Renal cortex interstitium (tissue), 11 donors: ENCODE results near the gene TMEM45B. TPM values are rescaled to one million over a fixed set of nuclear protein-coding genes. Genes with fewer than 3 reads are reported as not detected.
A peak's percentile ranks its signal among the peaks of the same experiment; 100 is the strongest.
"Not testable (repeated sequence)": the region's sequence is repeated elsewhere in the genome, so short reads cannot be mapped to it uniquely, and the experiment has no call there.

Experiments used
- DNase-seq, 11 donors: peaks; one replicate each; pipeline ENCODE4 v3.0.0-alpha.2; 2013; ENCODE audit warnings: low read depth in 9 of 11, low spot score in 4 of 11; ENCODE audit errors: extremely low read depth in 1 of 11
- polyA plus RNA-seq, 3 donors: library from polyadenylated mRNA; unstranded; fragments of 120-200 nt; gene quantifications; one replicate each; pipeline ENCODE4 v1.2.1, GENCODE V29; 2013; ENCODE audit not compliant: insufficient read length in 3 of 3

Gene TMEM45B
- polyA plus RNA-seq, 3 donors, result 15.3 to 19.8 (median 16.1) TPM

DNA sequence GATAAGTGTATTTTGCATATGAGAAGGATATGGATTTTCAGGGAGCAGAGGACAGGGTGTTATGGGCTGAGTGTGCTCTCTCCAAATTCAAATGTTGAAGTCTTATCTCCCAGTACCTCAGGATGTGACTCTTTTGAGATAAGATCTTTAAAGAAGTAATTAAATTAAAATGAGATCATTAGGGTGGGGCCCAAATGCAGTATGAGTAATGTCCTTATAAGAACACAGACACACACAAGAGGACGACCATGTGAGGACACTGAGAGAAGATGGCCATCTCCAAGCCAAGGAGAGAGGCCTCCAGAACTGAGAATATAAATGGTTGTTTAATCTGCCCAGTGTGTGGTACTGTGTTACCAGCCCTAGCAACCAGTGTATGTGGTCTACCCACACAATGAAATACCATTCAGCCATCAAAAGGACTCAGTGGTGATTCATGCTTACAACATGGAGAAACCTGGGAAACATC lies 20.8 kb downstream of the TMEM45B start:
- not testable (repeated sequence) for DNase-seq

DNA sequence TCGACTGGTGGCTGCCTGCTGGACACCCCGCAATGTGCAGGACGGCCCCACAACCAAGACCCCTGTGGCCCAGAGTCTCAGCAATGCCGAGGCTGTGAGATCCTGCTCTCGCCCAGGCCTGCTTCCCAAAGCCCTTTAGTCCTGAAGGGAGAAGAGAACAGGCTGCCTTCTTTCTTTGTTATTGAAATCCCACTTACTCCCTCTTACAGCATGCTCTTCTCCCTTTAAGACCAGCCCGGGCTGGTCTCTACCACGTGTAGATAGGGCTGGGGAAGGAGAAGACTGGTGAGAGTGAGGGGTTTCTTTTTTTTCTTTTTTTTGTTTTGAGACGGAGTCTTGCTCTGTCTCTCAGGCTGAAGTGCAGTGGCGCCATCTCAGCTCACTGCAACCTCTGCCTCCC lies 21.3 kb downstream of the TMEM45B start:
- DNase-seq, result no peak

GRCh38 chr11:129840236-129840635 lies 24.6 kb downstream of the TMEM45B start:
- no peak for DNase-seq

GRCh38 chr11:129842138-129842537 lies 26.5 kb downstream of the TMEM45B start:
- DNase-seq, result no peak

- no peak for DNase-seq
Observed at GRCh38 chr11:129846508-129847335, 31.1 kb downstream of the TMEM45B start.

GRCh38 chr11:129847361-129847760 lies 31.7 kb downstream of the TMEM45B start:
- DNase-seq, result not testable (repeated sequence)

DNA sequence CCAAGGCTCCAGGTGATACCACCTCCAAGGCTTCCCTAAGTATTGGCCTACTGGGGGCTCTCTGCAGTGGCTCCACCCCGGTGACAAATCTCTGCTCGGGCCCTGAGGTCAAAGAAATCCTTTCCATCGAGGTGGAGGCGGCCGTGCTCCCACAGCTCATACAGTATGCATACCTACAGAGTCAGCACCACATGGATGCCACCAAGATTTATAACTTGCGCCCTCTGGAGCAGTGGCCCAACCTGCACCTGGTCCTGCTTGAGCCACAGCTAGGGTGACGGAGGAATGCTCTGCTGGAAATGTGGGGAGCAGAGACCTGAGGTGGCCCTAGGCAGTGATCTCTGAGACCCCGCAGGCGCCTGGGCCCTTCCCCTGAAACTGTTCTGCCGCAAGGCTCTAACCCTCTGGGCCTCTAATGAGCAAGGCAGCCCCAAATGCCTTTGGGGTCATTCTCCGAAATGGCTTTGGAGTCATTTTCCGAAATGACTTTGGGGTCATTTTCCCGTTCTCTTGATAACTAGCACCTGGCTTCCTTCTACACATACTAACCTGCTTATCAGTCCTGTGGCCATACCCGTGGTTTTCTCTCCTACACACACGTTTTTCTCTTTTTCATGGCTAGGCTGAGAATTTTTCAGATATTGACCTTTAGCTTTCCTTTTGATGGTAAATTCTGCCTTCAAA lies 33.9 kb downstream of the TMEM45B start:
- no peak for DNase-seq

- DNase-seq, result no peak
Observed at GRCh38 chr11:129852125-129852740, 36.6 kb downstream of the TMEM45B start.

DNA sequence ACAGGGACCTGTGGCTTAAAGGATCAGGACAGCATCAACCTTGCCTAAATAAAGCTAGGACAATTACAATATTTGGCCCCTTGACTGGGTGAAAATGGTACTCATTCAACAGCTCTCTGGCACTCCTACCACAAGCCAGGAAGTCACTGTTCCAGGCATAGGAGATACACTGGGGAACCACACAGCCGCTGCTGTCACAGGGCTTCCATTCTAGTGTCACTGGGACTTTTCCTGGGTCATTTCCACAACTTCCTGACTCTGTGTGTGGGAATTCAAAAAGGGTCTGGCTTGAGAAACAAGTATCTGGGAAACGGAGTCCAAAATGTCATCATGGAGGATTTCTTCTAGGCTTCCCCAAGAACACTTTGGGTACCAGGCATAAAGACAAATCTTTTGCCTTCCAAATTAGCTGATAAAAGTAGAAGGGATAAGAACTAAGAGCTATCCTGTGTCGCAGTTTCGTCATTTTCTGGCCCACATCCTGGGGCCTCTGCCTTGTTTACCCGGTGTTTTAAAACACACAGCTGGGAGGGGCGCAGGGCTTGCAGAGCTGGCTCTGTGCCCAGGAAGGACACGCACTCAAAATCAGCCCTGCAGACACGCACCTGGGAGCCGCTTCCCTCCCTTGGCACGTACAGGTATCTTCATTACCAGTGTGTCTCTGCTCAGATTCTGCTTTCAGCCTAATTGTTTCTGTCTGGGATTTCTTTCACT lies 38.0 kb downstream of the TMEM45B start:
- peak in 1 of 11 donors; percentile 43 for DNase-seq

DNA sequence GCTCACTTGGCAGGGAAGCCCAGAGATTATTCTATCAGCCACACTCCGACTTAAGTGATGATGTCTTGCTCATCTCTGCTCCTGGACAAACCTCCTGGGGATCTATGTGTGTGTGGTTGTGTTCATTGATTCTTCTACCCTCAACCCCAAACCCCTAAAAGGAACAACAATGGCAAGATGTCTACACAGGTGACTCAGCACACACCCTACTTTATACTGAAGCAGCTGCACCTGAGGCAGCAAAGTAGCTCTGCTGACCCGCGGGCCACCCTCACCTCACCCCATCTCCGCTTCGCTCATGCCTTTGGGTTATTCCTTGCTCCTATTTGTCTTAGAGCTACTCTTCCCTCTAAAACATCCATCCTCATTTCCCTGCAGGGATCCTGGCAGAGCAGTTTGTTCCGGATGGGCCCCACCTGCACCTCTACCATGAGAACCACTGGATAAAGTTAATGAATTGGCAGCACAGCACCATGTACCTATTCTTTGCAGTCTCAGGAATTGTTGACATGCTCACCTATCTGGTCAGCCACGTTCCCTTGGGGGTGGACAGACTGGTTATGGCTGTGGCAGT lies 38.7 kb downstream of the TMEM45B start:
- DNase-seq, result no peak

- DNase-seq, result no peak
Observed at GRCh38 chr11:129855086-129855485, 39.4 kb downstream of the TMEM45B start.

DNA sequence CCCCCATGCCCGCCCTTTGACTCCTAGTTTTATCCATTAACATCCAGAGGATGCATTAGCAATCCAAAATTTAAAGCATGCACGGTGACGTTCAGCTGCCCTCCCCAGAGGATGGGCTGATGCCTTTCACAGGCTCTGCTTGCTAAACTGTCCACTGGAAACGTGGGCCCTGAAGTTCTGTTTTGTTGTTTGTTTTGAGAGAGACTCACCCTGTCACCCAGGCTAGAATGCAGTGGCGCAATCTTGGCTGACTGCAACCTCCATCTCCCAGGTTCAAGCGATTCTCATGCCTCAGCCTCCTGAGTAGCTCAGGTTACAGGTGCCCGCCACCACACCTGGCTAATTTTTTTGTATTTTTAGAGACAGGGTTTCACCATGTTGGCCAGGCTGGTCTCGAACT lies 40.4 kb downstream of the TMEM45B start:
- DNase-seq, result no peak

DNA sequence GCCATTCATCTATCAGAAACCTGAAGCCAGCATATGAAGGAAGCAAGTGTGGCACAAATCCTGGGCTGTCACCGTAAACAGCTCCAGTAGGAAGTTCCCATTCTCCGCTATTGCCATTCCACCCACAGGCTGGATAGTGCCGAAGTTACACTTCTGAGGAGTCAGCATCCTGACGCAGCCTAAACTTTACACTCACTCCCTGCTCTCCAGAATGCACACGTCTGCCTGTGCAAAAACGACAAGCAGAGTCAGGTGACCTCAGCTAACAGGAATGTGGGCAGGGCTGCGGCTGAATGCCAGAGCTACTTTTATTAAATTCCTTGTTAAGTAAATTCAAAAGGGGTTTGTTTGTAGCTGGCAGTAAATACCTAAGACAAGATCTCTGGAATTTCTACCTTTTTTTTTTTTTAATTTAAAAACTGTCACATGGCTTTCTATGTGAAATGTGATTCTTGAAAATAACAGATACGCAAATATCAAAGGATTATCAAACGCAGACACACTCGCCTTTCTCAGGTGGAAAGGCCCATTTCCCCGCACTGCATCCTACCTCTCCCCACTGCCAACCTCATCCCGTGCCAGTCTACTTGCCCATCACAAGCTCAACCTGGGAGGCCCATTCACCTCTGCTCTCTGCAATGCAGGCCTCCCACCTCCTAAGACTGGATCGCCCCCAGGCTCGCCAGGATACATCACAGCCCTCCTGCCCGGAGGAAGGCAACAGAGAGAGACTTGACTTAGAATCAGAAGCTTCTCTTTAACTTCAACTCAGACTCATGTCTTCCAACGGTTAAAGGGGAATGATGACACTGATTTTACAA lies 46.3 kb downstream of the TMEM45B start:
- peak in 10 of 11 donors; percentile 42 to 92 (median 72) for DNase-seq

DNA sequence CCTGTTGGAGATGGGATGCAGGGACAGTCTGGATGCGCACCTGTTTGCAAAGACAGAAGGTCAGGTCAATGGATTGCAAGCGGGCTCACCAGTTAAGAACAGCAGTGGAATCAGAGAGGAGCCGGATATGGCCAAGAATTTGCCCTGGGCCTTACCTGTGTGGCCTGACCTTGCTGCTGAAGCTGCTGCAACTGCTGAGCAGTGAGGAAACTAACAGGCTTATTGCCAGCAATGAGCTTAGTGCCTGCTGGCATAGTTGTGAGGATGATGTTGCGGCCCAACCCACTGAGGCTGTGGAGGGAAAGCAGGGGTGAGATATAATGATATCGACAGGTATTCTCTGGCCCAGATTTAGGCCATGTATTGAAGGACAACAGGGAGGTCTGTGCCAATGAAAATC lies 49.2 kb downstream of the TMEM45B start:
- no peak for DNase-seq

DNA sequence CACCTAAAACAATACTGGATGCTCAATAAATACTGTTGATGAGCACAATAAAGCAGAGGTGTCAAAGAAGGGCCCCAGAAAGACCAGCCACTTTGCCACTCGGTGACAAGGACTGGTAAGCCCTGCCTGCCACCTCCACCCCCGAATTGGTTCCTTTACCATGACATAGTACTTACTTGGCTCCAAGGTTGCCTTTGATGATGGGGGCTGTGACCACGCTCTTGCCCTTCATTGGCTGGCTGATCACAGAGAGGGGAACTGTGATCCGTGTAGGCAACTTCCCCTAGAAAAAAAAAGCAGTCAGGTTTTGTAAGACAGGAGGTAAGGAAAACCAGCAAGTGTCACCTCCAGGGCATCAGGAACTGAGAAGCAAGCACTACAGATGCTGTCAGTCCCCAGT lies 50.1 kb downstream of the TMEM45B start:
- no peak for DNase-seq

GRCh38 chr11:129866311-129866710 lies 50.7 kb downstream of the TMEM45B start:
- no peak for DNase-seq

- DNase-seq, result not testable (repeated sequence)
Observed at GRCh38 chr11:129868626-129869025, 53.0 kb downstream of the TMEM45B start.

DNA sequence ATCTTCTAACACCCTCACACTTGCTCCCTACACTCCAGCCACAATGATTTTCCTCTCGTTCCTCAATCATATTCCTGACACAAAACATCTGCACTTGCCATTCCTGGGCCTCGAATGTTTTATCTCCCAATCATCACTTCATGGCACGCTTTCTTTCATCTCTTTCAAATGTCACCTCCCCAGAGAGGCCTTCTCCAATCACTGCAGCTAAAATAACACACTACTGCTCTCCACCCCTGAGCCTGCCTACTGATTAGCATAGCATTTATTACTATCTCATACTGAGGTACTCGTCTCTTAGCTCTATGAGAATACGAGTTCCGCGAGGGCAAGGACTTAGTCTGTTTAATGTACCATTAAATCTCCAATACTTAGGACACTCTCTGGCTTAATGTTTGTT lies 56.3 kb downstream of the TMEM45B start:
- DNase-seq, result no peak
